OCI-LY1 (cell line): Measurements from ENCODE around the gene TAF4.

Experiments
- EZH2 ChIP-seq: fragments of 200-600 bp; sonication (generic), shearing (Covaris generic); IDR thresholded peaks from 2 replicates; pipeline ENCODE4 v1.8.0; 2017; ENCODE audit warnings: borderline replicate concordance, mixed run types, mild to moderate bottlenecking, antibody characterized with exemption, low read length, moderate library complexity, mixed read lengths
- TF ChIP-seq, protein P1 (sequence below): fragments of 200-600 bp; sonication (generic), shearing (Covaris generic); IDR thresholded peaks from 2 replicates; pipeline ENCODE4 v1.5.1; 2017; ENCODE audit warnings: mild to moderate bottlenecking, antibody characterized with exemption, low read length, moderate library complexity, mixed read lengths

DNA sequence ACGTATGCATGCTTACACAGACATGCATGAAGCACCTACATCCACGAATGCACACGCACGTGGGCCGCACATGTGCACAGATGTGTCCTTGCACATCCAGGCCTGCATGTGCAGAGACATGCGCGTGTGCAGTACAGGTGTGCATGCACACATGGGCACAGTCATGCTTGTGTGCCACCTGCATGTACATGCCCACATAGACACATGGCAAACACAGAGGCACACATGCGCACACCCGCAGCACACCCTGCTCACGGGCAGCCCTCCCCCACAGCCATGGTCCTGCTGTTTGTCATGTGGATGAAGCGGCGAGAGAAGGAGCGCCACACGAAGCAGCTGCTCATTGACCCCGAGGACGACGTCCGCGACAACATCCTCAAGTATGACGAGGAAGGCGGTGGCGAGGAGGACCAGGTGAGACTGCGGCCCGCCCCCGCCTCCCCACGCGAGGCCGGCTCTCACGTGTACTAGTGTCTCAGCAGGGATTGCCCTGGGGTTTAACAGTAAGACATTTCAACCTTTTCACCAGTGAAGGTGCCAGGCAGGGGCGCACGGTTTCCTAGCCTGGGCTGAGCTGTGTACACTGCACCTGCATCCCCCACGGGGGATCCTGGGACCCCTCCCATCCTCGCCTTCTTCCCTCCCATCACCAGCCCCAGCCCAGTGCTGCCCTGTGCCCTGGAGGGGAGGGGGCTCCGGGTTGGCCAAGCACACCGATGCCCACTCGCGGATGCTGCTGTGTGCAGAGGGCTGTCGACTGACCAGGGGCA is 132.8 kb downstream of the TAF4 start:
- TF ChIP-seq, protein P1, sequence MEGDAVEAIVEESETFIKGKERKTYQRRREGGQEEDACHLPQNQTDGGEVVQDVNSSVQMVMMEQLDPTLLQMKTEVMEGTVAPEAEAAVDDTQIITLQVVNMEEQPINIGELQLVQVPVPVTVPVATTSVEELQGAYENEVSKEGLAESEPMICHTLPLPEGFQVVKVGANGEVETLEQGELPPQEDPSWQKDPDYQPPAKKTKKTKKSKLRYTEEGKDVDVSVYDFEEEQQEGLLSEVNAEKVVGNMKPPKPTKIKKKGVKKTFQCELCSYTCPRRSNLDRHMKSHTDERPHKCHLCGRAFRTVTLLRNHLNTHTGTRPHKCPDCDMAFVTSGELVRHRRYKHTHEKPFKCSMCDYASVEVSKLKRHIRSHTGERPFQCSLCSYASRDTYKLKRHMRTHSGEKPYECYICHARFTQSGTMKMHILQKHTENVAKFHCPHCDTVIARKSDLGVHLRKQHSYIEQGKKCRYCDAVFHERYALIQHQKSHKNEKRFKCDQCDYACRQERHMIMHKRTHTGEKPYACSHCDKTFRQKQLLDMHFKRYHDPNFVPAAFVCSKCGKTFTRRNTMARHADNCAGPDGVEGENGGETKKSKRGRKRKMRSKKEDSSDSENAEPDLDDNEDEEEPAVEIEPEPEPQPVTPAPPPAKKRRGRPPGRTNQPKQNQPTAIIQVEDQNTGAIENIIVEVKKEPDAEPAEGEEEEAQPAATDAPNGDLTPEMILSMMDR, result no peak
- no peak for TF ChIP-seq EZH2
